Renal pelvis (tissue), 4 donors: ENCODE data around the gene RAB12. TPM values are rescaled to one million over a fixed set of nuclear protein-coding genes. Genes with fewer than 3 reads are reported as not detected.
"Not testable (repeated sequence)": the region's sequence is repeated elsewhere in the genome, so short reads cannot be mapped to it uniquely, and the experiment has no call there.

Source experiments
- DNase-seq: peaks from one replicate; pipeline ENCODE4 v3.0.0-alpha.2; 2013
- polyA plus RNA-seq, 3 donors: library from polyadenylated mRNA; unstranded; fragments of 120-200 nt; gene quantifications; one replicate each; pipeline ENCODE4 v1.2.1, GENCODE V29; 2013; ENCODE audit not compliant: insufficient read length in 3 of 3

RAB12 gene
- polyA plus RNA-seq, 3 donors, result 37.3 to 48.1 (median 43.9) TPM

DNA sequence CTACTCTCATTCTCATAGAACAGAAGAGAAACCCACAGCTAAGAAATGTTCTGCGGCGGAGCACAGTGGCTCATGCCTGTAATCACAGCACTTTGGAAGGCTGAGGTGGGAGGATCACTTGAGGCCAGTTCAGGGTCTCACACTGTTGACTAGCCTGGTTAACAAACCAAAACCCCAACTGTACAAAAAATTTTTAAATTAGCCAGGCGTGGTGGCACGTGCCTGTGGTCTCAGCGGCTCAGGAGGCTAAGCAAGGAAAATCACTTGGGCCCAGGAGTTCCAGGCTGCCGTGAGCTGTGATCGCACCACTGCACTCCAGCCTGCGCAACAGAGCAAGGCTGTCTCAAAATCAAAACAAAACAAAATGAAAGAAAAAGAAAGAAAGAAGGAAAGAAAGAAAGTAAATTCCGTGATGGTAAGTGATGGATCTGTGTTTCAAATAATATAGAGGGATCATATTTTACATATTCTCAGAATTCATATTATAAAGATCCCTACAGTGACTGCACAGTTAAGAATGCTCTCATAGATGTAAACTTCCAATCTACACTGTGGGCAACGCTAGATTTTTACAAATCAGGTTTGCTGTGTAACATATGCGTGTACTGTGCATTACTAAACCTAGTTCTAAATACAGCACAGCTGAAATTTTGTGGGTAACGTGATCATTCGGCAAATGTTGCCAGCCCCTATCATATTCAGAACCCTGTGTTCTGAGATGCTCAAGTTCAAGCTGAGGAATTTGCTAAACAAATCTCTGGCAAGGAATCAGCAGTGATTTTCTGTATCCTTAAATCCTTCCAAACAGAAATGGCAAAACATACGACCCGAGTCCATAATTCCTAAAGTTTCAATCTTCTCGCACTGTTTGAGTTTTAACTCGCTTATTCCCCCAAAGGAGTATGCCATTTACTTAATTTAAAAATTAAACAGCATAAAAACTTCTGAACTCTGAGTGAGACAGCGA is 1.2 kb upstream of the RAB12 start:
- DNase-seq, result no peak

DNA sequence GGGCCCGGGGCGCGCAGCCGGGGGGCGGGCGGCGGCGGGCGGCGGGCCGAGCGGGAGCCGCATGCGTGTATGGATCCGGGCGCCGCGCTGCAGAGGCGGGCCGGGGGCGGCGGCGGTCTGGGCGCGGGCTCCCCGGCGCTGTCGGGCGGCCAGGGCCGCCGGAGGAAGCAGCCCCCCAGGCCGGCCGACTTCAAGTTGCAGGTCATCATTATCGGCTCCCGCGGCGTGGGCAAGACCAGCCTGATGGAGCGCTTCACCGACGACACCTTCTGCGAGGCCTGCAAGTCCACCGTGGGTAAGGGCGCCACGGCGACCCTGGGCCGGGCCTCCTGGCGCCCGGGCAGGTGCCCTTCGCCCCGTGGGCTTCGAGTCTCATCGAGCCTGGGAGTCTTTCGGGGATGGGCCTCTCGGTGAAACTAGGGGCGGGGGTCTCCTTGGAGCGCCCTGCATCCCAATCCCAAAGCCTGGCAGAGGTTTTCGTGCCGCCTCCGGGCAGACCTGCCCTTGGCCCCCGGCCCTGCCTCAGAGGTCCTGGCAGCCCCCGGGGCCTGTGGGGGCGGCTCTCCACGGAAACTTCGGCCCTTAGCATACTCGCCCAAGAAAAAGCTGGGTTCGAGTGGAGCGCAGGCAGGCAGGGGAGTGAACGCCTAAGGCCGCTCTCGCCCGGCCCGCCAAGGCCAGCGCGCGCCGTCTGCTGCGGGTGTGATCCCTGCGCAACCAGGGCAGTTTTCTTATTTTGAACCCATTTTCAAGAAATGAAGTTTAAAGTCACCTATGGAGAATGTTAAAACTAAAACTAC is 622 bp downstream of the RAB12 start:
- DNase-seq, result no peak

DNA sequence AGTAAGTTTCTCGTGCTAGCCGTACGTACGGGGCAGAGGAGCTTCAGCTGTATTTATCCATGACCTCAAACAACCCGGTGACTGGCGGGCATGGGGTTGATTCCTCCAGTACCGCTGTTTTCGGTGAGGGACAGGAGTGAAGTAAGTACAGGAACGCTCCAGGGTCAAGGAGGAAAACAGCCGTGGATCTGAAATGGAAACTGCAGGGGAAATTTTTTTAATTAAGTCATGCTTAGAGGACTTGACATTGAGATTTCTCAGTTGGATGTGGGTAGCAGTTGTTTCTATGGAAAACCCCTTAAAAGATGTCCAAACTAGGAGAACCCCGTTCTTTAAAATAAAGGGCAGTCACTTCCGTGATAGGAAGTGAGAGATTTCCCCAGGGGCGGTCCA is 1.2 kb downstream of the RAB12 start:
- no peak for DNase-seq

DNA sequence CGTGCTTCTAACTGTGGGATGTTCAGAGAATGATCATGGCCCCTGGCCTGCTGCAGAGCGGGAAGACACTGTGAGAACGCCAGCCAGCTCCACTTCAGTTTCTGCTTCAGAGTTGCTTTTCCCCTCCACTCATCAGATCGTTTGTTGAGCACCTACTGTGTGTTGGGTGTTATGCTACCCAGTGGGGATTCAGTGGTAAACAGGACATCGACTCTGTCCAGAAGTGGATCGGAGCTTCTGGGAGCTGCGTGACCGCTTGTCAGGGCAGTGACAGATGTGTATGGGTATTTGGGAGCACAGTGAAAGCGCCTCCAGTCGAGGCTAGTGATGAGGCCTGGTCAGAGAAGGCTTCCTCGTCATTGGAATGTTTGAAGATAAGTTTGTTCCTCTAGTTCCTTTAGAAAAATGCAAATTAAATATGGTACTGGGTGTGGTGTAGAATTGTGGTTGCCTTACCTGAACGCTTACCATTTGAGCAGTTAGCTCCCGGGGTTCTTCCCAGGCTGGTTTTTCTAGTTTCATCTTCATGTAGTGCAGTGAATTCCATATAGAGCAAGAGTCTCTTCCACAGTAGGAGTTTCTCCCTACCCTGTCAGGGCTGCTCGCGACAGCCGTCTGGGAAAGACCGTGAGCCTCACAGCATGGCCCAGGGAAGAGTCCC is 2.8 kb downstream of the RAB12 start:
- DNase-seq, result no peak

DNA sequence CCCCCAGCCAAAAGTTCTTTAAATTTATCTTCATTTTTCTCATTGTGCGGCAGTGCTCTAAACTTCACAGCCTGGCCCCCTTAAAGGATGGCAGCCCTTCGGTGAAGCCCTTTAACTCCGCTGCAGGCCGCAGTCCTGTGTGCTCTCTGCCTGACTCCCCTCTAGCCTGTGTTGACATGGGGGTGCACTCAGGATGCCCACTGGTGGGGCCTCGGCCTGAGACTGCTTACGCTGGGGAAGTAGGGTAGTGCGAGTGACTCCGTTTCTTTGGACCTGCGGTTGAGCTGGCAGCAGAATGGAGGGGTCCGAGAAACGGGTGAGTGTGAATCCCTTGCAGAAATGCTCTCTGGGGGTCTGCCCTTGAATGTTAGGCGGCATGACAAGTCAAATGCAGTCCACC is 5.6 kb downstream of the RAB12 start:
- DNase-seq, result no peak

DNA sequence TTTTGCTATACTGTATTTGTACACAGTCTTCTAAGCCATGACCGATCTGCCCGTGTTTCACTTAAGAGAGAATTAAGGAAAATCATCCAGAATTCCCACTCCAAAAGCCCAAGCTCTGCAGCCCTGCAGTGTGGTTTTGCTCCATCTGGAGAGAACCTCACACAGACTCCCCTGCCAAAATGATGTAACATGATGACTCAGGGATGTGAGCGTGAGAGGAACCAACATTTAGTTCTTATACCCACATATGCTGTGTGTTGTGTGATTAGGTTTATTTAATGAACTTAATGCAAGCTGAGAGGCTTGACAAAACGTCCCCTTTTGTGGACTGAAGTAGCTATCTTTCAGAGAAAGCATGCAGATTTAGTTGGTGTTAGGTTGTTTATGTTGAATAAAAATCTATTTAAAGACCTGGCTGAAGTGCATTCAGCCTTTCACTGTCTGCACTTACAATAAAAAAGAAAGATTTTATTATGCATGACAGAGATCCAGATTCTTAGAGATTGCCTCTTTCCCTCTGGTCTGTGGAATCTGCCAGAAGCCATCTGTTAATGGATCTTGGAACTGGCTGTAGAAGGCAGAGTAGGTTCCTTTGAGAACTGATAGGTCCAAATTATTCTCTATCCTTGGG is 6.3 kb downstream of the RAB12 start:
- DNase-seq, result no peak

DNA sequence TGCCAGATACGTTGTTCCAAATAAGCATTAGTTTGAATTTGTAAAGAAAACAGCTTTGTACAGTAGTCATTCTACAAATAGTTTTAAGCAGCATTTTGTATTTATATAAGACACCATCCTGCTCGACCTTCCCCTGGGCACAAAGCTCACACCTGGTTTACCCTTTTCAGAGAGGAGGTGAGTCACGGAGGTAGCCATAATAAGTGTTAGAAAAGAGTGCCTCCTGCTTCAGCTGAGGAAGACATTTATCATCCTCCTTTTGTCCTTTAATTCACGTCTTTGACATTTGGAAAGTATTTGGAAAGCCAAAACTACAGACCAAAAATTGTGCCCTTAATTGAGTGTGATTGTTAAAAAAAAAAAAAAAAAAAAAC is 6.8 kb downstream of the RAB12 start:
- DNase-seq, result no peak

DNA sequence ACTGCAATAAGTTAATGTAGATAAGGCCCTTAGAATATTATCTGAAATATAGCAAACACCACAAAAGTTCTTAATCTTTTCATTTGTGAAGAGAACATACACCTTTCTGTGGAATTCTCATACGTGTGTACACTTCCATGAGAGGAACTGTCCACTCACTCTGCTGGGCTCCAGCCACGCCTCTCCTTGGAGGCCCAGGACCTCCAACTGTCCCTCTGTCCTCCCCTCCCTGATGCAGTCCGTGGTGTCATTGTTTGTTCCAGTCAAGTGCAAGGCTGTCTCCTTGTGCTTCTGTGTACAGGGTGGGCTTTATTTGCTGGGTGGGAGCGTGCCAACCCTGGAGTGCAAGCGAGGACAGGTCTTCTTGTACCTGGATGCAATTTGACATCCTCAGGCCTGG is 8.7 kb downstream of the RAB12 start:
- DNase-seq, result no peak

DNA sequence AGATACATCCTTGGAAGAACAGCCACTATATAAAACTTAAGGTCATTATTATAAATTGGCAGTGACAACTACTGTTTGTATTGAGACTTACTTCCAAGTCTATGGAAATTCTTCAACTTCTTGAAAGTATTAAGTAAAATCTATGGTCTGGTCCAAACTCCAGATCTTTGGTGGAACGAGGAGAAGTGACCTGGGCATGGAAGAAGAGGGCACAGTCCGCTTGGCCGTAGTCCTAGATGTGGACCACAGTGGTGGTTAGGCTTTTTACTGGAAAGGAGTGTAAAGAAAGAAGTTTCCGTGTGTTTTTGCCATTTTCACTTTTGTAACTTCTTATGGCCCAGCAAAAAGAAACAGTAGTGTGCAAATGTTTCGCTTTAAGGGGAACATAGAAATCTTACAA is 9.8 kb downstream of the RAB12 start:
- no peak for DNase-seq

DNA sequence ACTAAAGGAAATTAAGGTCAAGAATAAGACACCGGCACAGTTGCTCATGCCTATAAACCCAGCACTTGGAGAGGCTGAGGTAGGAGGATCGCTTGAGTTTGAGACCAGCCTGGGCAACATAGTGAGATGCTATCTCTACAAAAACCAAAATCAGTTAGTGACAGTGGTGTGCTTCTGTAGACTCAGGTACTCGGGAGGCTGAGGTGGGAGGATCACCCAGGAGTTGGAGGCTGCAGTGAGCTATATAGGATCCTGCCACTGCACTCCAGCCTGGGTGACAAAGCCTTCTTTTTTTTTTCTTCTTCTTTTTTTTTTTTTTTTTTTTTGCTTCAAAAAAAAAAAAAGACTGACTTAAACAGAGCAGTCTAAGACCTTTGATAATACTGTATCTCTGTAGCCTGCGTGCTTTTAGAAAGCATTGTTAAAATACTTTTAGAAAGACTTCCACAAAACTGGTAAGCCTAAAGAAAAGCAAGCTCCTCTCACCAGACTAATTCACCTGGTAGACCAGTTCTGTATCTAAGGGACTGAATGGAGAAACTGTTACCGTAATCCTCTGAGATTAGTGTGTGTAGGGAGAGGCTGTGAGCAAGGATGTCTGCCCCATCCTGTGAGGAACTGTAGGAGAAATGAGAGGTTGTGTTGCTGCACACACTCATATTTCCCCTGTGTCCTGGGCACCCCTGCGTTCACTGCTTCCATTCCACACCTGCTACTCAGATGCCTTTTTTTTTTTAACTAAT is 10.8 kb downstream of the RAB12 start:
- no peak for DNase-seq

DNA sequence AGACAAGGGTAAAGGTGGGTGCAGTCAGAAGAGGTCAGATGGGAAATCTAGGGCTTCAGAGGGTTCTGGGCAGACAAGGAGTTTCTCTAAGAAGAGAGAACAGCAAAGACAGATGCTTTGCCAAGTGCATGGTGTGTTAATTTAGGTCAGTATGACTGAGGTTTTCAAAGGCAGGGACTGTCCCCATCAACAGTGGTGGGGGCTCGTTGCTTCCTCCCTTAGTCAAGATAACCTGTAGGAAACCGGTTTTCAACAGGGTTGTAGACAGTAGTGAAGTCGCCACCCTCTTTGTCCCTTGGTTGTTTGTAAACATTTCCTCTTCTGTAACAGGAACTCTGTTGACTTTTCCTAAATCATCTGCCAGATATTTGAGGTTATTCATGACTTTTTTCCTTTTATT is 11.6 kb downstream of the RAB12 start:
- no peak for DNase-seq

DNA sequence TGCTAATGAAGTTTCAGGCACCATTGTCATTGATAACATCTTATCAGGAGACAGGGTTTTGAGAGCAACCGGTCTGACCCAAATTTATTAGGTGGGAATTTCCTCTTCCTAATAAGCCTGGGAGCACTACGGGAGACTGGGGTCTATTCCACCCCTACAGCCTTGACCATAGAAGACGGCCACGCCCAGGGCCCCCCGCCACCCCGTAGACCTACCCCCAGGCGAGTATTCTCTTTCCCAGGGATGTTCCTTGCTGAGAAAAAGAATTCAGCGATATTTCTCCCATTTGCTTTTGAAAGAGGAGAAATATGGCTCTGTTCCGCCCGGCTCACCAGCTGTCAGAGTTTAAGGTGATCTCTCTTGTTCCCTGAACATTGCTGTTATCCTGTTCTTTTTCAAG is 13.4 kb downstream of the RAB12 start:
- not testable (repeated sequence) for DNase-seq

DNA sequence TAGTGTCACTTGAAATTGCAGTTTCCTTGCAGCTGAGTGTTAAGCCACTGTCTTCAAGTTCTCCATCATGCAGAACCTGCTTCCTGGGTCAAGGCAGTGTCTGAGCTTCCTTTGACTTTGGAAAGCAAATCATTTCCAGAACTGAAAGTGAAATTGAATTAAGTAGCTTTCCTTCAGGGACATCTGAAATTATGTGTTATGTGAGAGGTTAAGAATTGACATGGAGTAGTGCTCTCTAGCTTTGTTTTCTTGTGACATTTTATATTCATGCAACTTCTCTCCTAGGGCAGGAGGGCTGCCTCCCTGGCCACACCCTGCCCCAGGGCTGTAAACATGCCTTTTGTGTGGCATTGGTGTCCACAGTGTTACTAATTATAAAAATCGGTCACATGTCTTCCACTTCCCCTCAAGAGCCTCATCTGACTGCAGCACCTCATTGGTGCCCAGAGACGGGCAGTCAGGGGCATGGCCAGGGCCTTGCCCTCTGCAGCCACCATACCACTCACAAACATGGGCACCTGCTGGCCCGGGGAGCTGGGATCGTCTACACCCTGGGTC is 14.4 kb downstream of the RAB12 start:
- DNase-seq, result no peak

DNA sequence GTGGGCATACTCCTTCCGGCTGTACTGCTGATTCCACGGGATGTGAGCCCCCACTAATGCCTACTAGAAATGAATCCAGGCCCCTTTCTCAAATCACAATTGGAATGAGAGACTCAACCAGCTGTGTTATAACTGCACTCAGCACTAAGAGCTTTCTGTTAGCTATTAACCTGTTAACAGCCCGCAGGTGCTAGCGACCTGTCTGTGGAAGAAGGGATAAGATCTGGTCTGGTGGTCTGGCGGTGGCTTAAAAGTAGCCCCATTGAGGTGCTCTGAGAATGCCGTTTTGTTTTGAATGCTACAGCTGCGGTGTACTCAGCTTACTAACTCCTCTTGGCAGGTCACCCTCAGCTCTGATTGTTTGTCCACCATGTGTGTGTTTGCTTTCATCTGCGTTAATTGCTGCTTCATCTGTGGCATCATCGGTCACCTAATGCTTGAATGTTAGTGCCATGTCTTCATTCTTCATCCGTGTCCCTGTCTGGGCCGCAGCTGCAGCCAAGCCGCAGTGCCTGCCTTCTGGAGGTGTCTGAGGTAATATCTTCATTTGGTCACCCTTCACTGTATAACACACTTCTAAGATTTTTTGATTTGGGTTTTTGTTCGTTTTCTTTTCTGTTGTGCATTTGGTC is 16.3 kb downstream of the RAB12 start:
- DNase-seq, result no peak

DNA sequence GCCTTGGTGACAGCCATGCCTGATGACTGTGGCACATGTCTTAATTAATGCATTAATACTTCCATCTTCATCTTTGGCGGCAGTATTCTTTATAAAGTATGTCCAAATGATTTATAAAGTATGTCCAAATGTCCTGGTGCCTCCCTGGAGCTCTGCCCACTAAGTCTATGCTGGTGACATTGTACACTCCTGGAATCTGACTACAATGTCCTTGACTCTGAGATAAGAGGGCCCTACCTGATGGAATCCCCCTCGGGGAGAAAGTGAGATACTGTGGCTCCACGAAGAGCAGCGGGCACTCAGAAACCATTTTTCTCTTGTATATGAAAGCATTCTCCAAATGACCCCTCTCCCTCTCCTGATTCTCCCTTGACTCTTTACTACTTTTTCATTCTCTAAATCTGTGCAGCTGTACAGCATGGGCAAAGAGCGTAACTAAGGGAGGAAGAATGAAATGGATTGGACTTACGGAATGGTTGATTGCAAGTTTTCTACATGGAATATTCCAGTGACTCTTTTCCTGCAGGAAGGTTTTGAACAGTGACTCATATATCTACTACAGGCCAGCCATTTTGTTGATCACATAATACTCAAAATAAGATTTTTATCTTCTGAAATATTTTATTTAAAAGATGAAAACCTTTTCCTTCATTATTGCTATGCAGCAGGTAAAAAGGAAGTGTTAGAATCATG is 17.3 kb downstream of the RAB12 start:
- DNase-seq, result no peak

DNA sequence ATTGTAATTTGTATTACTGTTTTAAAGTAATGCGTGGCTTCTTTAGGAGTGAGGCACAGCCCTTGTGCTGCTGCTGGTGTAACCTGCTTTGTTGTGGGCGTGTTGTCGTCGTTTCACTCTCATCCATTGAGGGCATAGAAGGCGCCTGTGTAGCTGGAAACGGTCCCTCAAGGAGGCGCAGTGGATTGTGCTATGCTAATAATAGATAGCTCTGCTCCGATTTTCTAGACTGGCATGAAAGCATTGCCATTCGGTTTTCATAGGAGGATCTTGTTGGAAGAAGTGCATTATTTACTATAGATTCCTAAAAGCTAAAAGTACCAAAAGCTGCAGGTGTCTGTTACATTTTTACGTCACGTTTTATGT is 17.9 kb downstream of the RAB12 start:
- DNase-seq, result no peak

DNA sequence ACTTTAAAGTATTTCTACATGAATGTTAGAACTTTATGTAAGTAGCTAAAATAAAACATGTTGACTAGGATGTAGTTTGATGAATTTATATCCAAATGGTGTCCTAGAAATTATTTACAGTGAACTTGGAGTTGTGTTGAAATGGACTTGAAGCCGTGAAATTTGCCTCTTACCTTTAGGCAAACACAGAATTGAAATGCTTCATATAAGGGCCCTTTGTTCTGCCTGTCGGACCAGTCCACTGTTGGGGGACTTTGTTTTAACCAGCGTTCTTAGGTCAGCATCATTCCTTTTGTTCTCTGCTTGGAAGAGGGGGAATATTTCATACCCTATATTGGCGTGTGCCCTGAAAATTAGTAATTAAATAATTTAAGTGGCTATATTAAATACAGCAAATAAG is 18.3 kb downstream of the RAB12 start:
- DNase-seq, result no peak

DNA sequence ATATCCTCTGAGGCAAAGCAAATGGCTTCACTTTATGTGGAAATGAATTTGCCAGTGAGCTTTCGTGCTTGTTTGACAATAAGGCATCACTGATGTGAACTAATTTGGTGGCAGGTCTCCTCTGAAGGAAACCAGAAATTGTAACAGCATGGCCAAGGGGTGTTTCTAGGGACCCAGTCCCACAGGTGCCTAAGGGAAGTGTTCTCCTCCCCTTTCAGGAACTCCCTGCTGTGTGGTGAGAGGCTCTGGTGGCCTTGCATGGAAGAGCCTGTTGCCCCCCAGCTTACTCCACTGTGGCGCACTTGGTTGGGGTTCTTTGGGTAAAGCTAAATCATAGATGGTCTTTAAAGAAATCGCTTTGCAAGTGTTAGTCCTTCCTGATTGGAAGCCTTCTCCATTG is 20.4 kb downstream of the RAB12 start:
- no peak for DNase-seq

DNA sequence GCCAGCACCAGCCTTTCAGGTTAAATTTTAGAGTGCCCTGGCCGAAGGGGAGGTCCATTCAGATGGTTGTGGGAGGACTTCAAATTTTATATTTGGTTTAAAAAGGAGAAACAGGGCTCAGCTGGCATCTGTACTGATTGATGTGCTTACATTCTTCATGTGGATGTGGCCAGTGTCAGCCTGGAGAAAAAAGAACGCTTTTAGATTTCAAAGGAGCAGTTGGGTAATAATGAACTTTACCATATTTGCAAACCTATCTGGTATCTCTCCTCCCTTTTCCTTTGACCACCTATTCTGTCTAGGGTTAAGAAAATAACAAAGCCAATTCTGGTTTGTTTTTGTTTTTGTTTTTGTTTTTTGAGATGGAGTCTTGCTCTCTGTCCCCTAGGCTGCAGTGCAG is 21.3 kb downstream of the RAB12 start:
- DNase-seq, result no peak

DNA sequence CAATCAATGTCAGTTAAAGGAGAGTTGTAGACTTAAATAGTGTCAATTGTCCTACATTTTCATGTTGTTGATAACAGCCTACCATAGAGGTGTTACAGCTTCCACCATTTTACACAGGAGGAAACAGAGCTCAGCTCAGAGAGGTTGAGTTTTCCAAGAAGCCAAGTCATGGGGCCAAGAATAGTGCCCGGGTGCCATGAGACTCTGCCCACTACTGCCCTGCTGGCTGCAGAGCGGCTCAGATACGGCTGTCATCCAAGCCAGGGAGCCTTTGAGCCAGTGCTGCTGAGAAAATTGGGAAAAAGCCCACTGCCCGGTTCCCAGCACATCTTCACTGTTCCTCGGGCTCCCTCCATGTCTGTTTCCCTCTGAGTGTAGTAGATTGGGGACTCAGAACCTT is 22.0 kb downstream of the RAB12 start:
- DNase-seq, result no peak
